Suppressor macrophage treated with lipopolysaccharide for 1 hour (primary cell): Measurements from ENCODE around the gene GPR18.
A peak's percentile ranks its signal among the peaks of the same experiment; 100 is the strongest.

Source experiments
- DNase-seq, 3 donors: peaks; one replicate each; pipeline ENCODE4 v3.0.0-alpha.2; 2020 to 2022

Gene GPR18

DNA sequence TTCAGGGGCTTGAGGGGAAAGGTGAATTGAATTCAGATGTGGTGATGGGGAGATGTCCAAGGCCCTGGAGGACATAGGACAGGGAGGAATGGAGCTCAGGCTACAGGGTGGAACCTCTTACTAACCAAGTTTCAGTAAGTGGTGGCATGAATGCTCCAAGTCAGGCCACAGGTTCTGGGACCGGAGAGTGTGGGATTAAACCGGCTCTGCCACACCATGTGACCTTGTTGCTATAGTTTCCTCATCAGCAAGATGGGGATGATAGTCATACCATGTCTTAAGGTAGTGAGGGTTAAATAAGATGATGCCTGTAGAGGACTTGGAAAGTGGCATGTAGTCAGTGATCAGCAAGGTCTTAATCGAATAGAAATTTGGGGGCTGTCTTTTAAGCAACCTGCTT, 32.7 kb upstream of the GPR18 start:
- DNase-seq, result peak in 2 of 3 donors; percentile 21 to 36

DNA sequence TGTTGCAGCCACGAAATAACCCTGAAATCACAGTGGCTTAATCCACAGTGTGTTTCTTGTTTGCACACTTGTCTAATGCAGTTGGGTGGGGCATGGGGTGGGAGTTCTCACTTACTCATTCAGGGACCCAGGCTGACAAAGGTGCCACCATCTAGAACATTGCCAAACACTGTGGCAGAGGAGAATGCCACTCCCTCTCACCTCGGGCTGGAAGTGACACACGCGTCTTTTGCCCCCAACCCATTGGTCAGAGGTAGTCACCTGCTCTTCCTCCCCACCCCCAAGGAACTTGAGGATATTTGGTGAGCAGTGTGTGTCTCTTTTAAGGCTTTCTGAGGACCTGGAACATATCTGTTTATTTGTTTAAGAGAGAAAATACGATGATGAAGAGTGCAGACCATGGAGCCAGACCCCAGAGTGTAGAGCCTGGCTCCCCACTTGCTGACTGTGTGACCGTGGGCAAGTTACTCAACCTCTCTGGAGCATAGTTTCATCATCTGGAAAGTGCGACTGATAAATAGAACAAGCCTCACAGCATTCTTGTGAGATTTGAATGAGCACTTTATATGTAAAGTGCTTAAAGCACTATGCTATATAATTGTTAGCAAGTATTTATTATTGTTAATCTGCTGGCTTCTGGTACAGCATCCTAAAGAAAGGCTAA, 31.6 kb upstream of the GPR18 start:
- no peak for DNase-seq

DNA sequence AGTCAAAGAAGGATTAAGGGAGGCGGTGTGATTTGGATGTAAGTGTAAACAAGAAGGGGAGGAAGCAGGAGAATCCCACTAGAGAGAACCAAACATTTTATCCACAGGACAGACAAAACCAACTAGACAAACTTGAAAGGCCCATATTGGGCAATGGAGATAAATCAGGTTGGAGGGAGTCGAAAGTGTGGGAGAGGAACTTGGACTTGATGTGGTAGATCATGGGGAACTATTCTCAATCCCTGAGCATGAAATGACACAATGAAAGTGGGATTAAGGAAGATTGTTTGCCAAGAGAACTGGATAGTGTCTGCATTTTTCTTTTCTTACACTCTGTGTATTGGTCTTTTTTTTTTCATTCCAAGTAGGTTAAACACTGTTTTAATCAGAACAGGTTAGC, 31.1 kb upstream of the GPR18 start:
- peak in 2 of 3 donors; percentile 64 to 76 for DNase-seq

DNA sequence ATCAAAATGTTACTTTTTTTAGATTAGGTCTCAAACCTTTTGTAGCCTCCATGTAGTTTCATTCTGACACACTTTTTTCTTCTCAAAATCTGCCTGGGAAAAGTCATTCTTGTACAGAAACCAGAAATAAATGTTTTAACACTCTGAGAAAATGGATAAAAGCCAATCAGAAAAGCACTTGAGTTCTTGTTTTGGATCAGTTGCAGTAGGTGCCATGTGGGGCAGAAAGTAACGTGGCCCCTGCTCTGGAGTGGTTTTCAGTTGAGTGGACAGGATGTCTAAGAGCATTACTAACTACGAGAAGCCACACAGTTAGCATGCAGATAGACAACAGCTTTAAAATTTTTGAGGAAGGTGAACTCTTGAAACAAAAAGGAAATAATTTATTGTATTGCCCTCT, 29.9 kb upstream of the GPR18 start:
- DNase-seq, result peak in 2 of 3 donors; percentile 45 to 46

DNA sequence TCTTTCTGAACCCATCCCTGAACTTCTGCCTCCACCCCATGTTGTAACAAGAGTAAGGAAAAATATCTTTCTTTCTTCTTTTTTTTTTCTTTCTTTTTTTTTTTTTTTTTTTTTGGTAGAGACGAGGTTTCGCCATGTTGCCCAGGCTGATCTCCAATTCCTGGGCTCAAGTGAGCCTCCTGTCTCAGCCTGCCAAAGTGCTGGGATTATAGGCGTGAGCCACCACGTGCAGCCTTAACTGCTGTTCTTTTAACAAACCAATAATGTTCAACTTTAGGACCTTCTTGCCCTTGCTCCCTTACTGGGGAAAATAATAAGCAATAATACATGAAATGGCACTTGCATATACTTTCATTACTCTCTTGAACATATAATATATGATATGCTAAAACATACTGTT, 29.4 kb upstream of the GPR18 start:
- DNase-seq, result no peak

DNA sequence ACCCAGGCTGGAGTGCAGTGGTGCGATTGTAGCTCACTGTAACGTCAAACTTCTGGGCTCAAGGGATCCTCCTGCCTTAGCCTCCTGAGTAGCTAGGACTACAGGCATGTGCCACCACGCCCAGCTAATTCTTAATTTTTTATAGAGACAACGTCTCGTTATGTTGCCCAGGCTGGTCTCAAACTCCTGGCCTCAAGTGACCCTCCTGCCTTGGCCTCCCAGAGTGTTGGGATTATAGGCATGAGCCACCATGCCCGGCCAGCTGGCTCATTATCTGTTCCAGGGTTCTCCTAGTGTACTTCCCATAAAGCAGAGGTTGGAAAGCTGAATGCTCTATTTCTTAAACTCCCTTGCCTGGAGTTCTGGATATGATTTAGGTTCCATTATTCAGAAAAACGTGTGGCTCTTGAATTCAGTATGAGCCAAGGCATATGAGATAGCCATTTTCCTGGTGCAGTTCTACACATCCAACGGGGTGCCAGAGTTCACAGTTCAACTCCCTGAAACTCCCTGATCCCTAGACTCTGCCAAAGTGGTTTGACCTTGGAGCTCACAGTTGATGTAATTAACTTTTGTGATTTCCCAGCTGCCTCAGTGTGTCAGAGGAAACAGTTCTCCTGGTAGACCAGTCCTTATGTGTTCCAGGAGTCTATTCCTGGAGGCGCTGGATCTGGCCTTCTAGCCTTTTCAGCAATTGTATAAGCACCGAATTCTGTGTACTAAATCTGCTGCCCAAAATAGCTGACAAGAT, 27.4 kb upstream of the GPR18 start:
- no peak for DNase-seq

DNA sequence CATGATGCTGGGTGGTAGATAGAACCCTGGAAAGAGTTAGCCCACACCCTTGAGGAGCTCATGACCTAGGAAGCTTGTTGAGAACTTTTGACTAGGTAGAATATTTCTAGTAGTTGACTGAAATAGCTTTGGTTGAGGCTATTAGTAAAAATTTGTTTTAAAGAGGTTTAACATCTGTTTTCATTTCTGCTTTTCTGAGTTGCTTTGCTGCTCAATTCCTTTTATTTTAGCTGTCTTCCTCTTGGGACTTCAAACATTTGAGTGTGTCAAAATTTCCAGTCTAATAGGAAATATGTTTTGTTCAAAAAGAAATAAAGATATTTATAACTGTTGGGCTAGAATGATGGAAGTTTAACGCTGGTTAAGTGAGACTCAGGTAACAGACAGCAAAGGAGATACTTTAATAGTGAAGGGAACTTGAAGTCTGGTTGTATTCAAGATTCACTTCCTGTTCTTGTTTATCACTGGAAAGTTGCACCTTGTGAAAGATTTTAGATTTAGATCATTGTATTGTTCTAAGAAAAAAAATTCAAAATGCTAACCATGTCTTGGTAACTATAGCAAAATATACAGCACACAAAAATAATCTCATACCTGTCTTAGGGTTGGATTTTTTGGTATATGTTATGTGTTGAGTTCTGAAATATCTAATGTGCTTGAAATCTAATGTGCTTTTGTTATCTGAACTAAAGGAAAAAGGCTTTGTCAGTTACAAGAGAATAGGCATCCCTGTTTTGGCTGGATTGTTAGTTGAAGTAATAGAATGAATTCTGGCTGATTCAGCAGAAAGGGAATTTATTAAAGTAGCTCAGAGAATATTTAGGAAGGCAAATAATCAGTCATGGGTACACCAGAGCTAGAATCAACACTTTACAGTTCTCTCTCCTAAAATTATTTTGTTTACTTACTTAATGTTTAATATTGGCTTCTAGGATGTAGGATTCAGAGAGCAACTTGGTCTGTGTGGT, 24.4 kb upstream of the GPR18 start:
- DNase-seq, result peak; percentile 21 to 74 (median 68)

DNA sequence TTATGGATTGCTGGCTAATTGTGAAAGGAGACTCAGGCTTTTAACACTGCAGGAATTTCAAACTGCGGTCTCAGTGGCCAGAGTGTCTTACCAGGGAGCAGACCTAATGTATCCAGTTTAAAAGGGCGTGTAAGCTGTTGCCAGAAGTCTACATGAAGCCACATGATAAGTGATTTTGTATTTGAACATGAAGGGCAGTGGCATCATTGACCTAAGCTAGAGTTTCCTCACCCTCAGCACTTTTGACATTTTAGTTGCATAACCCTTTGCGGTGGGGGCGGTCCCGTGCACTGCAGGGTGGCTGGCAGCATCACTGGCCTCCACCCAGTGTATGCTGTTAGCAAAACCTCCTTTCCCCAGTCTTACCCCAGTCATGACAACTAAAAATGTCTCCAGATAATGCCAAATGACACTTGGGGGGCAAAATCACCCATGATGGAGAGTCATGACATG, 23.7 kb upstream of the GPR18 start:
- DNase-seq, result peak; percentile 82 to 87 (median 85)

- peak; percentile 69 to 93 (median 88) for DNase-seq
Observed at GRCh38 chr13:99280166-99280565, 22.0 kb upstream of the GPR18 start.

DNA sequence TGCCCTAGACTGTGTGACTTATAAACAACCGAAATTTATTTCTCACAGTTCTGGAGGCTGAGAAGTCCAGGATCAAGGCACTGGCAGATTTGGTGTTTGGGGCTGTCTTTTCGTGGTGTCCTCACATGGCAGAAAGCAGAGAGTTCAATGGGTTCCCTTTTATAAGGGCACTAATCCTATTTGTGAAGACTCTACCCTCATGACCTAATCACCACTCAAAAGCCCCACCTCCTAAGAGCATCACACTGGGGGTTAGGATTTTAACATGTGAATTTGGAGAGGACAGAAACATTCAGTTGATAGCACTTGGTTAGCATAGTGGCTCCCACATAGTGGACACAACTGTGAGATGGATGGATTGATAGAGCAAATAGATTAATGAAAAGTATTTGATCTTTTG, 21.5 kb upstream of the GPR18 start:
- DNase-seq, result peak in 1 of 3 donors; percentile 44

DNA sequence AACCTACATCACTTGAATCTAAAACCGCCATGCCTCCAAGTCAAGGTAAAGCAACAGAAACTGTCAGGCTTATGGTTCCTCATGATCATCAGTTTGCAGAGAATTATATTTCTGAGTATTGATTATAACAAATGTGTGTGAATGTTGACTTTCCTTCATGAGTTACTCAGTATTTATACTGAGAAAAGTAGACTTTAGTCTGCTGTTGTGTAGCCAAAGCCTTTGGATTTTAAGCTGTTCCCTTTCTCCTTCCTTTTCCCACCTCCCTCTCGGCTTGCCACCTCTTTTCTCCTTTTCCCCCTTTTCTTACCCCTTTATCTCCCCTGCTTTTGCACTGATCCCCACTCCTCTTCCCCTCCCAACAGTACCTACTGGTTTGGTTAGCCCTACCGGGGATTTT, 20.7 kb upstream of the GPR18 start:
- no peak for DNase-seq

DNA sequence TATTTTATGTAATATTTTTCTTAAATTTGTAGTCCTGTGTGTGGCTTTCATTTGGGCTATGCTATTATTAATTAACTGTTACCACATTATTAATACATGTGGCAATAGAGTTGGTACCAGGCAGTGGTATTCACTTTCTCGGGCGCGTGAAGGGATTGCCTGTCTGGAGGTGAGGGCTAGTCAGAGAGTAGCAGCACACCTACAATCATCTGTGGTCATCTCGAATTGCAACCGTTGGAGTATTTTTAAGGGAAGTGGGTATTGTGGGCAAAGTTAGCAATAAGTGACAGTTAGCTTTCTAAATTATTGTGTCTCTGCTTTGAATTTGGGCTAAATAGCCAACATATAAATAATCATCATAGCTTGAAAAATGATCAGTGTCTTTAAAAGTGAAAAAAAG, 20.0 kb upstream of the GPR18 start:
- no peak for DNase-seq

- peak; percentile 83 to 87 (median 85) for DNase-seq
Observed at GRCh38 chr13:99277629-99278028, 19.4 kb upstream of the GPR18 start.

DNA sequence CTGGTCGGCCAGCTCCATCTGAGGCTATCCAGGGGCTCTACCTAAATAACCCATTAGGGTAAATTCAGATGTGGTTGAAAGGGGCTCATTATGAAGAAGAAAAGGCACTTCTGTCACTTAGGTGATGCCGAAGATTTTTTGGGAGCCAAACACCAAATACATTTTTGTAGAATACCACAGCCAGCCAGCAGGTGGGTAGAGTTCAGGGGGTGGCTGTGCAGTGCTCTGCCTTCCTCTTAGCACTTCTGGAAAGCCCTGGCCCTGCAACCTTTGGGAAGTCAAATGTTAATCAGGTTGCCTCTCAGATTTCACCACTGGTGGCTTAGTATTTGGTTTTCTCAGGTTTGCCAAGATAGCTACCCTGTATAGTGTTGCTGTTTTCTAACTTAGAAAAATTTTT, 18.5 kb upstream of the GPR18 start:
- DNase-seq, result peak; percentile 32 to 49 (median 36)

- no peak for DNase-seq
Observed at GRCh38 chr13:99275093-99275469, 16.9 kb upstream of the GPR18 start.

- DNase-seq, result no peak
Observed at GRCh38 chr13:99273128-99273527, 14.9 kb upstream of the GPR18 start.

- DNase-seq, result no peak
Observed at GRCh38 chr13:99272481-99272880, 14.3 kb upstream of the GPR18 start.

DNA sequence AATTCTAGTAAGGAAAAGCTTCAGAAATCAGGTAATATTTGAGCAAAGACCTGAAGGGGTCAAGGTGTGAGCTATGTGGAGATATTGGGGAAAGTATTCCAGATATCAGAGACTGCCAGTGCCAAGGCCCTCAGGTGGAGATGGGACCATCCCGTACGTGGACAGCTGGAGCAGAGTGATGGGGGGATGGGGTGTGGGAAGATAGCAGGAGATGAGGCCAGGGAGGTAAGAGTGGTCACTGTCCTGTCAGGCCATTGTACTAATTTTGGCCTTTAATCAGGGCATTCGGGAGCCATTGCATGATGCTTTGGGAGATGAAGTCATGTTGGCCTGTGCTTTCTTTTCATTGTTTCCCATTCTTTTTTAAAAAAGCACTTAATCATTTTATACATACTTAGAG, 13.1 kb upstream of the GPR18 start:
- no peak for DNase-seq

GRCh38 chr13:99270518-99270917, 12.3 kb upstream of the GPR18 start:
- DNase-seq, result peak in 2 of 3 donors; percentile 58 to 69

- DNase-seq, result peak; percentile 69 to 89 (median 88)
Observed at GRCh38 chr13:99269627-99270241, 11.6 kb upstream of the GPR18 start.

- DNase-seq, result no peak
Observed at GRCh38 chr13:99268822-99269221, 10.6 kb upstream of the GPR18 start.

- no peak for DNase-seq
Observed at GRCh38 chr13:99267927-99268326, 9.7 kb upstream of the GPR18 start.

DNA sequence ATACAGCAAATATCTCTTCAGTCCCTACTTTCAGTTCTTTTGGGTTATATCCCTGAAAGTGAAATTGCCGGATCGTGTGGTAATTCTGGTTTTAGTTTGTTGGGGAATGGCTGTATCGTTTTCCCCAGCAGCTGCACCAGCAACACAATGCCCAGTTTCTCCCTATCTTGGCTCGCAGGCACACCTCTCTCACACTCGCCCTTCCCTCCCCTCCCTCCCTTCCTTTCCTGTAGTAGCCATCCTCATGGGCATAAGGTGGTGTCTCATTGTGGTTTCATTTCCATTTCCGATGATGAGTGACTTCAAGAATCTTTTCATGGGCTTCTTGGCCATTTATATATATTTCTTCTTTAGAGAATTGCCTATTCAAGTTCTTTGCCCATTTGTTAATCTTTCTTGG, 8.6 kb upstream of the GPR18 start:
- DNase-seq, result no peak
